DOHH2 (cell line): ENCODE data around the gene FLYWCH2.

Experiments
- H3F3A ChIP-seq: fragments of 200-600 bp; sonication (generic), shearing (Covaris generic); 2 replicates; pipeline ENCODE4 v1.6.0; 2016; ENCODE audit warnings: antibody characterized with exemption, mild to moderate bottlenecking; ENCODE audit not compliant: control insufficient read depth, insufficient read depth
- H3K27ac ChIP-seq: fragments of 200-600 bp; sonication (generic); 2 replicates; pipeline ENCODE4 v1.5.1; 2014; ENCODE audit warnings: low read depth, mild to moderate bottlenecking, low read length, moderate library complexity
- H3K27me3 ChIP-seq: fragments of 200-600 bp; sonication (generic); 2 replicates; pipeline ENCODE4 v1.6.1; 2014; ENCODE audit warnings: mild to moderate bottlenecking, low read length, mixed read lengths; ENCODE audit not compliant: control insufficient read depth
- H3K36me3 ChIP-seq: fragments of 200-600 bp; sonication (generic); 2 replicates; pipeline ENCODE4 v1.6.1; 2014; ENCODE audit warnings: mild to moderate bottlenecking, low read length, moderate library complexity, mixed read lengths; ENCODE audit not compliant: control insufficient read depth
- H3K4me1 ChIP-seq: fragments of 200-600 bp; sonication (generic); 2 replicates; pipeline ENCODE4 v1.6.1; 2014; ENCODE audit warnings: mild to moderate bottlenecking, low read length, mixed read lengths; ENCODE audit not compliant: control insufficient read depth
- H3K4me2 ChIP-seq: fragments of 200-600 bp; sonication (generic); 2 replicates; pipeline ENCODE4 v1.6.0; 2014; ENCODE audit warnings: mild to moderate bottlenecking, low read length, moderate library complexity
- H3K4me3 ChIP-seq: fragments of 200-600 bp; sonication (generic); 2 replicates; pipeline ENCODE4 v1.5.1; 2014; ENCODE audit warnings: mild to moderate bottlenecking, low read length, mixed read lengths
- H3K79me2 ChIP-seq: fragments of 200-600 bp; sonication (generic); 2 replicates; pipeline ENCODE4 v1.6.1; 2014; ENCODE audit warnings: mild to moderate bottlenecking, low read length, mixed read lengths; ENCODE audit not compliant: control insufficient read depth
- H3K9me2 ChIP-seq: fragments of 200-600 bp; sonication (generic); replicated peaks from 2 replicates; pipeline ENCODE4 v1.6.1; 2014; ENCODE audit warnings: mild to moderate bottlenecking, low read length, mixed read lengths; ENCODE audit not compliant: control insufficient read depth
- H3K9me3 ChIP-seq: fragments of 200-600 bp; sonication (generic); 2 replicates; pipeline ENCODE4 v1.6.1; 2014; ENCODE audit warnings: antibody characterized with exemption, low read length, mixed read lengths; ENCODE audit not compliant: control insufficient read depth, insufficient read depth
- H4K20me1 ChIP-seq: fragments of 200-600 bp; sonication (generic); 2 replicates; pipeline ENCODE4 v1.6.0; 2014; ENCODE audit warnings: low read depth, mild to moderate bottlenecking, antibody characterized with exemption, low read length, moderate library complexity; ENCODE audit not compliant: control insufficient read depth, insufficient read depth
- EZH2phosphoT487 ChIP-seq: fragments of 200-600 bp; sonication (generic); IDR thresholded peaks from 2 replicates; pipeline ENCODE4 v1.6.1; 2017; ENCODE audit warnings: borderline replicate concordance, mild to moderate bottlenecking, antibody characterized with exemption, low read length, moderate library complexity, mixed read lengths
- TF ChIP-seq, protein P1 (sequence below): fragments of 200-600 bp; sonication (generic); IDR thresholded peaks from one replicate; pipeline ENCODE4 v1.5.1; 2014; ENCODE audit warnings: antibody characterized with exemption, mild to moderate bottlenecking, low read depth, low read length; ENCODE audit not compliant: poor library complexity, severe bottlenecking

FLYWCH2 gene

DNA sequence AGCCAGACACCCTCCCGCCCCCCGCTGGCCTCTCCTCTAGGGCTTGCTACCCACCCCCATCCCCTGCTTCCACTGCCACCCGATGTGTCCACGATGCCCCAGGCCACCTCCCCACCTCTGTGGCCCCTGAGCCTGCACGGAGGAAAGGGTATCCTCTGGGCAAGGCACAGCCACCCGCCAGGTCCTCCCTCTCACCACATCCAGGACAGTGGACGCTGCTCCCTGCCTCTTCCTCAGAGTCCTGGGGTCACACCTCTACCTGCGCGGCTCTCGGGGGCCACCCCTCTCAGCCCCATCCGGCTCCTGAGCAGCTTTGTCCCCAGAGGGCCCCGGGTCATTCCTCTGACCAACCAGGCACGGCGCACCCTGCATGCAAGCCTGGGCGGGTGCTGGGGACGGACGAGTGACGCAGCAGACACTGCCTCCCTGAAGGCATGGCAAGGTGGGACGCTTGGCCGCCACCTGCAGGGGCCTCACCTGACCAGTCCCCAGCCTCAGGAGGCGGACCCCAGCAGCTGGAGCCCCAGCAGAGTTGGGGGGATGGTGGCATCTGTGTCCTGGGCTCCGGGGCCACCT lies 53.5 kb downstream of the FLYWCH2 start:
- Histone ChIP-seq H3K4me1 (no peaks in the 10 kb centered on the region), H3K79me2 (no peaks in the 10 kb centered on the region), H3K27me3 (no peaks in the 10 kb centered on the region), H3K36me3 (0 out of 2 replicates have a peak, but pooled peaks cover 5% of the 10 kb centered on the region), H3K9me3 (no peaks in the 10 kb centered on the region), H3K27ac (no peak overlapping the region), H3F3A (no peaks in the 10 kb centered on the region), H3K9me2 (no peaks in the 10 kb centered on the region), H3K4me2 (no peak overlapping the region), H4K20me1 (no peaks in the 10 kb centered on the region), H3K4me3 (no peak overlapping the region)
- TF ChIP-seq, protein P1, sequence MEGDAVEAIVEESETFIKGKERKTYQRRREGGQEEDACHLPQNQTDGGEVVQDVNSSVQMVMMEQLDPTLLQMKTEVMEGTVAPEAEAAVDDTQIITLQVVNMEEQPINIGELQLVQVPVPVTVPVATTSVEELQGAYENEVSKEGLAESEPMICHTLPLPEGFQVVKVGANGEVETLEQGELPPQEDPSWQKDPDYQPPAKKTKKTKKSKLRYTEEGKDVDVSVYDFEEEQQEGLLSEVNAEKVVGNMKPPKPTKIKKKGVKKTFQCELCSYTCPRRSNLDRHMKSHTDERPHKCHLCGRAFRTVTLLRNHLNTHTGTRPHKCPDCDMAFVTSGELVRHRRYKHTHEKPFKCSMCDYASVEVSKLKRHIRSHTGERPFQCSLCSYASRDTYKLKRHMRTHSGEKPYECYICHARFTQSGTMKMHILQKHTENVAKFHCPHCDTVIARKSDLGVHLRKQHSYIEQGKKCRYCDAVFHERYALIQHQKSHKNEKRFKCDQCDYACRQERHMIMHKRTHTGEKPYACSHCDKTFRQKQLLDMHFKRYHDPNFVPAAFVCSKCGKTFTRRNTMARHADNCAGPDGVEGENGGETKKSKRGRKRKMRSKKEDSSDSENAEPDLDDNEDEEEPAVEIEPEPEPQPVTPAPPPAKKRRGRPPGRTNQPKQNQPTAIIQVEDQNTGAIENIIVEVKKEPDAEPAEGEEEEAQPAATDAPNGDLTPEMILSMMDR, result no peak
- no peak for TF ChIP-seq EZH2phosphoT487

DNA sequence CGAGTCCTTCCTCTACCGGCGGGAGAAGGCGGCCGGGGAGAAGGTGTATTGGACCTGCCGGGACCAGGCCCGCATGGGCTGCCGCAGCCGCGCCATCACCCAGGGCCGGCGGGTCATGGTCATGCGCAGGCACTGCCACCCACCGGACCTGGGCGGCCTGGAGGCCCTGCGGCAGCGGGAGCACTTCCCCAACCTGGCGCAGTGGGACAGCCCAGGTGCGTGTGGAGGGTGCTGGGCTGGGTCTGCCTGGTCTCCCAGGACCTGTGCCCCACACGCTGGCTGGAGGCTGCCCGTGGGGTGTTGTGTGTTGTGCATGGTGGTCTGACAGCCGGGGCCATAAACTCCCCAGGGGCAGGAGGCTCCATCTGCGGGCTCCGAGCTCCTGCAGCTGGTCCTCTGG lies 54.2 kb downstream of the FLYWCH2 start:
- Histone ChIP-seq H3K4me3 (no peak overlapping the region), H3K27me3 (no peaks in the 10 kb centered on the region), H3K27ac (no peak overlapping the region), H3K79me2 (no peaks in the 10 kb centered on the region), H3F3A (no peaks in the 10 kb centered on the region), H3K9me3 (no peaks in the 10 kb centered on the region), H3K4me2 (no peak overlapping the region), H3K4me1 (no peaks in the 10 kb centered on the region), H4K20me1 (no peaks in the 10 kb centered on the region), H3K36me3 (peaks cover 5% of the 10 kb centered on the region; the same call in 1 of the 2 replicates), H3K9me2 (no peaks in the 10 kb centered on the region)
- TF ChIP-seq EZH2phosphoT487, result no peak
- TF ChIP-seq, protein P1, result no peak

DNA sequence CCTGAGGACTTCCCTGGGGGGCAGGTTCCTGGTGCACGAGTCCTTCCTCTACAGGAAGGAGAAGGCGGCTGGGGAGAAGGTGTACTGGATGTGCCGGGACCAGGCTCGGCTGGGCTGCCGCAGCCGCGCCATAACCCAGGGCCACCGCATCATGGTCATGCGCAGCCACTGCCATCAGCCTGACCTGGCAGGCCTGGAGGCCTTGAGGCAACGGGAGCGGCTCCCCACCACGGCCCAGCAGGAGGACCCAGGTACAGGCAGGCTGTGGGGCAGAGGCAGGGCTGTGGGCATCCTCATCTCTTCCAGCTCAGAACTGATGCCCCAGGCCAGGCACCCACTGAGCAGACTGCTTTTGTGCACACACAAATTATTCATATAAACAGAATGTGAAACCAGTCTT lies 55.2 kb downstream of the FLYWCH2 start:
- TF ChIP-seq, protein P1, result no peak
- TF ChIP-seq EZH2phosphoT487, result no peak
- no peaks in the 10 kb centered on the region for H3K79me2 ChIP-seq
- no peak overlapping the region for H3K27ac ChIP-seq
- H4K20me1 ChIP-seq, result no peaks in the 10 kb centered on the region
- no peaks in the 10 kb centered on the region for H3K4me1 ChIP-seq
- no peaks in the 10 kb centered on the region for H3F3A ChIP-seq
- no peak overlapping the region for H3K4me3 ChIP-seq
- no peaks in the 10 kb centered on the region for H3K27me3 ChIP-seq
- no peak overlapping the region for H3K4me2 ChIP-seq
- H3K9me2 ChIP-seq, result no peaks in the 10 kb centered on the region
- H3K36me3 ChIP-seq, result peaks cover 5% of the 10 kb centered on the region; the same call in 1 of the 2 replicates
- H3K9me3 ChIP-seq, result no peaks in the 10 kb centered on the region
